Measurements from ENCODE around the gene CORO6. TPM values are rescaled to one million over a fixed set of nuclear protein-coding genes. Genes with fewer than 3 reads are reported as not detected.

Gene CORO6
- total and polyA plus RNA-seq, 2 of the 13 experiments (the other 11 are each of a cell fraction or from before 2014, with no cell fraction given) = 0.42 to 0.82 TPM

GRCh38 chr17:29574732-29575510 is 47.8 kb downstream of the CORO6 start (continued):
- TF ChIP-seq ZBTB7B (CRISPR knock-in tag; IDR thresholded peaks at IDR 0.05) (peak; percentile 68), POLR2AphosphoS5 (IDR thresholded peaks at IDR 0.05; ENCODE audit: low read depth, low read length) (no peak), ZGPAT (CRISPR knock-in tag; IDR thresholded peaks at IDR 0.05) (peak; percentile 76), SNAPC4 (CRISPR knock-in tag; IDR thresholded peaks at IDR 0.05) (no peak), ZNF761 (CRISPR knock-in tag; conservative IDR thresholded peaks at IDR 0.05) (peak; percentile 94), MXD4 (CRISPR knock-in tag; IDR thresholded peaks at IDR 0.05) (peak; percentile 63), ERF (CRISPR knock-in tag; IDR thresholded peaks at IDR 0.05) (peak; percentile 79; the same call in 1 of the 2 replicates), ARHGAP35 (CRISPR knock-in tag; IDR thresholded peaks at IDR 0.05; ENCODE audit: borderline replicate concordance) (no peak), ZBTB49 (CRISPR knock-in tag; IDR thresholded peaks at IDR 0.05; ENCODE audit: borderline replicate concordance) (no peak), ZNF232 (CRISPR knock-in tag; IDR thresholded peaks at IDR 0.05; ENCODE audit: borderline replicate concordance) (peak; percentile 23; the same call in 1 of the 2 replicates), NR1H2 (CRISPR knock-in tag; IDR thresholded peaks at IDR 0.05; ENCODE audit: borderline replicate concordance, low read depth) (no peak), ZNF136 (CRISPR knock-in tag; IDR thresholded peaks at IDR 0.05; ENCODE audit: low read depth) (no peak), ELF4 (CRISPR knock-in tag; IDR thresholded peaks at IDR 0.05; ENCODE audit: borderline replicate concordance) (no peak), TRIM22 (IDR thresholded peaks at IDR 0.05) (no peak)
- TF ChIP-seq, protein P1, sequence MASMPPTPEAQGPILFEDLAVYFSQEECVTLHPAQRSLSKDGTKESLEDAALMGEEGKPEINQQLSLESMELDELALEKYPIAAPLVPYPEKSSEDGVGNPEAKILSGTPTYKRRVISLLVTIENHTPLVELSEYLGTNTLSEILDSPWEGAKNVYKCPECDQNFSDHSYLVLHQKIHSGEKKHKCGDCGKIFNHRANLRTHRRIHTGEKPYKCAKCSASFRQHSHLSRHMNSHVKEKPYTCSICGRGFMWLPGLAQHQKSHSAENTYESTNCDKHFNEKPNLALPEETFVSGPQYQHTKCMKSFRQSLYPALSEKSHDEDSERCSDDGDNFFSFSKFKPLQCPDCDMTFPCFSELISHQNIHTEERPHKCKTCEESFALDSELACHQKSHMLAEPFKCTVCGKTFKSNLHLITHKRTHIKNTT (CRISPR knock-in tag; IDR thresholded peaks at IDR 0.05) = no peak
- TF ChIP-seq, protein P2, sequence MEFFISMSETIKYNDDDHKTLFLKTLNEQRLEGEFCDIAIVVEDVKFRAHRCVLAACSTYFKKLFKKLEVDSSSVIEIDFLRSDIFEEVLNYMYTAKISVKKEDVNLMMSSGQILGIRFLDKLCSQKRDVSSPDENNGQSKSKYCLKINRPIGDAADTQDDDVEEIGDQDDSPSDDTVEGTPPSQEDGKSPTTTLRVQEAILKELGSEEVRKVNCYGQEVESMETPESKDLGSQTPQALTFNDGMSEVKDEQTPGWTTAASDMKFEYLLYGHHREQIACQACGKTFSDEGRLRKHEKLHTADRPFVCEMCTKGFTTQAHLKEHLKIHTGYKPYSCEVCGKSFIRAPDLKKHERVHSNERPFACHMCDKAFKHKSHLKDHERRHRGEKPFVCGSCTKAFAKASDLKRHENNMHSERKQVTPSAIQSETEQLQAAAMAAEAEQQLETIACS (CRISPR knock-in tag; IDR thresholded peaks at IDR 0.05) = peak; percentile 30; the same call in 1 of the 2 replicates
